G401.6 (cell line): ENCODE measurements around the gene GNG13.

ENCODE experiments used
- FAIRE-seq: peaks from 2 replicates; lab custom pipeline; 2012; peaks lifted over from hg19 to GRCh38; lab: Jason Lieb, UNC

The GNG13 gene

GRCh38 chr16:813204-813915, 12.8 kb upstream of the GNG13 start:
- no peak for FAIRE-seq

DNA sequence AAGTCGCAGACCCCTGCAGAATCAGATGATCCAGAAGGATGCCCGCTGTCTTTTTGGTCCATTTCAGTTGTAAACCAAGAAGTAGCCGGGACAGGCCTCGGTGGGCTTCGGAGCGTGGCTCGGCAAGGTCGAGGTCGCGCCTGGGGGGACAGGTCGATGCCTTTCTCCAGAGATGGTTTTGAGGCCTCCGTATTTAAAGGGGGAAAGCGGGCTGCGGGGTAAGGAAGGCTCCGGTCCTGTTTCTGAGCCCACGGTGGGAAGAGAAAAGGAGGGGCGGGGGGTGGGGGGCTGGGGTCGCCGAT, 7.5 kb upstream of the GNG13 start:
- FAIRE-seq = no peak

DNA sequence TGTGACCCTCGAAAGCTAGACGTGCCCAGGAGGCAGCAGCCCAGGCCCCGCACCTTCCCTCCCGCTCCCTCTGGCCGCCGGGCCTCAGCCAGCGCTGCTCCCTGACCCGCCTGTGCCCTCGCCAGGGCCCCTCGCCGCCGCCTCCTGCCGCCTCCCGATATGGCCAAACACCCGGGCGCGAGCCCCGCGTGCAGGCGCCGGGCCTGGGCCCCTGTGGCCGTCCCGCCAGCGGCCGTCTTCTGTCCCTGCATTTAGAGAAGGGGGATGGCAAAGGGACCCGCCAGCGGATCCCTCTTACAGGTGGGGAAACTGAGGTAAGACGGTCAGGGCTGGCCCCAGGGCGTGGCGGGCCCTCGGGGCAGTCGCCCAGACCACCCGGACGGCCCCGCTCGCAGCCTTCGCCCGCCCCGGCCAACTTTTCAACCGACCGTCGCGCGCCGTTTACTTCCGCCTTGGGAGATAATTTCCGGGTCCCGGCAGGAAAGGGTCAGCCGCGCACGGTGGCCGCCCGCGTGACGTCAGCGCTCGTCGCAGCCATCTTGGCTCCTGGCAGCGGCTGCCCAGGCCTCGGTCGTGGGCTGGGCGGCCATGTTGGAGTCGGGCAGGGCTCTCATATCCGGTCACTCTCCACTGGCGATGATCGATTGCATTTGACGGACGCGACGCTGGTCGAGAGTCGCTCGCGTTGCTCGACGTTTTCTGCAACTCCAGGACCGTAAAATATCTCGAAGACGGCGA, 7.0 kb upstream of the GNG13 start:
- peak; percentile 40 for FAIRE-seq

DNA sequence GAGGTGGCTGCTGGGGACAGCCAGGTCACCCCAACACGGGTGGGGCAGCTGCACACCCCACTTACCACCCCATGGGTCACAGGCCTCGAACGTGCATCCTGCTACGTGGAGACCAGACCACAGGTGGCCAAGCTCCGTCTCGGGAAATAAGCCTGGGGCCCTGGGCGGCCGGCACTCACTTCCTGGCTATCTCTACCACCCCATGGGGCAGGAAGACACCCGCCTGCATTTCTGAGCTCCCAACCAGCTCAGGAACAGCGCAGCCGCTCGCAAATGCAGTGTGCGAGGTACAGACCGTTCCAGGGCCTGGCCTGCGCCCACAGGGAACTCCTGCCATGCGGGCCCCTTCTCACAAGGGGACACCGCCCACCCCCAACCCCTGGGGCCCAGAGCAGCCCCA, 4.9 kb upstream of the GNG13 start:
- no peak for FAIRE-seq

GRCh38 chr16:804193-805048, 3.9 kb upstream of the GNG13 start:
- FAIRE-seq = no peak

DNA sequence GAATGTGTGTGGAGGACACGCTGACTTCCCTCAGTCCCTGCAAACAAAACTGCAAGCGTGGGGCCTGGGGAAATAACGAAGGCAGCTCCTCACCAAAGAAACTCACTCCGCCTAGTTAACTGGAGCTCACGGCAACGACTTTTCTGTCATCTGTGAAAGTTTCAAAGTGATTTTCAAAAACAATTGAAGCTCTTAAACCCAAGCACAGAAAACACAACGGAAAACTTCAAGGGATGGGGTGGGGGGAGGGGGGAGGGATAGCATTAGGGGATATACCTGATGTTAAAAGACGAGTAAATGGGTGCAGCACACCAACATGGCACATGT, 3.2 kb upstream of the GNG13 start:
- FAIRE-seq = no peak

- FAIRE-seq = no peak
Observed at GRCh38 chr16:802914-803753, 2.6 kb upstream of the GNG13 start.

DNA sequence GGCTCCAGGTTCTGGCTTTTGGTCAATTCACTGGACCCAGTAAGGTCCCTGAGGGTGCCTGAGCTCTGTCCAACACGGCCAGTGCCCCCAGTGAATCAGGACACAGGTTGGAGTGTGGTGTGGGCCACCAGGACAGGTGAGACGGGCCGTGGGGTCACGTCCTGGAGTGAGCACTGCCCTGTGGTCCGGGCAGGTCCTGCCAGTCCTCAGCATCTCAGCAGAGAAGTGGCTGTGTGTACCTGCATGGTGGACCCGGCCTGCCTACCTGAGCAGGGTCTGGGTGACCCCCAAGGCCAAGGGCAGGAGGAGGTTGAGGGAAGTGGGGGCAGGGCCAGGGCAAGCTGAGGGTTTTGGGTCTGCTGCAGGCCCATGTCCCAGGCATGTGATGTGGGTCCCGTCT, 1.9 kb upstream of the GNG13 start:
- FAIRE-seq = no peak

DNA sequence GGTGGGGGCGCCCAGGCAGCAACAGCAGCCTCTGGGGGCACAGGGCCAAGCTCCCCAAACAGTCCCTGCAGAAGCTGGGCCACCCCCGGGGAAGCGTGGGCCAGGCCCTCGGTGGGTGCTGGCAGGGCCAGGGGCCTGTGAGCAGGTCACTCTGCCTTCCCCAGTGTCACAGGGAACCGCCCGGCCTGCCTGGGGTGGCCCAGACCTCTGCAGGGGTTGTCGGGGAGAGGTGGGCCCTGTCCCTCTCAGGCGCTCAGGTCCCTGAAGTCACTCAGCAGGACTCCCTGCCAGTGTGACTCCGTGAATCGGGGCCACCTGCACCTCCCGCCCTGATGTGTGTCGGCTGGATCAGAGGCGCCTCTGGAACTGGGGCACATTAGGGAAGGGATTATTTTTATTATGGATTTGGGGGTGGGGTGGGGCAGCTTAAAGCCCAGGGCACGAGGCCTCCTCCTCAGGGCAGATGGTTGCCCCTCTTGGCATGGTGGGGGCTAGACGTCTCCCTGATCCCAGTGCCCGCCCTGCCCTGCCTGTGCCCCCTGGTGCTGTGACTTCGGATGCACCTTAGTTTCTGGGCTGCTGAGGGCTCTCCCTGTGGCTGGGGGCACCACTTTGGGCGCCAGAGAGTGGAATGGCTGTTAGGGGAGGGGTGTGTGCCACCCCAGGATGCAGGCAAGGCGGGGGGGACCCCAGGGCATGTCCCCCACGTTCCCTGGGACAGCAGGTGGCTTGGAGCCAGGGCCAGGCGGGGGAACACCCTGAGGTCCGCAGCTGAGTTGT, 1.2 kb upstream of the GNG13 start:
- no peak for FAIRE-seq

GRCh38 chr16:800834-801511, 439 bp upstream of the GNG13 start:
- no peak for FAIRE-seq

DNA sequence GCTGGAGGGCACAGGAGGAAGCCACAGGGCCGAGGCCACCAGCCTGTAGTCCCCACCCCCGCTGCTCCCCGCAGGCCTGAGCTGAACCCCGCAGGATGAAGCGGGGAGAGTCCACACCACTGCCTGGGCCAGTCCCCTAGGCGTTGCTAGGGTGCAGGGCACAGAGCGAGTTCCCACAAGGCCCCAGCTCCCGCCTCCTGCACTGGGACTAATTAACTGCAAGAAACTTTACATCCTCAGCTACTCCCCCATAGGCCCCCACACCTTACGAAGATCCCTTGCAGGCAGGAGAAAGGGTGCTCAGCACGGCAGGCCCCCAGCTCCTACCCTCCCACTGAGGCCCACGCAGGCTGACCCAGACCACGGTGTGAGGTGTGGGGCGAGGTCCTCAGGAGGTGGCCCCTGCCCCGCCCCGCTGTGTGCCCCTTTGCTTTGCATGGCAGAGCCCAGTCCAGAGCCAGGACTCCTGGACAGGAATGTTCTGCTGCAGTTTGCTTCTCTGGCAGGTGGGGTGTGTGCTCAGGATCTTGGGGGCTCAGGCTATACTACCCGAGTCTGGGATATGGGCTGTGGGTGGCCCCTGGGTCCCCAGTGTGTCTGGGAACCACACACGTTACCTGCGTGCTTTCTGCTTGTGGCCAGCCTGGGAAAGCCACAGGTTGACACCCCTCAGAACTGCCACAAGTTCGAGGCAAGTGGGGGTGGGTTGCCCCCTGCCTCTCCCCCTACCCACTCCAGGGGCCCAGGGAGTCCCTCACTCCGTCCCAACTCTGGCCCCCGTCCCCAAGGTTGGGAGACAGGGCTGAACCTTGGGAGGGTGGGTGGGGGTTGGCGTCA, 1.2 kb downstream of the GNG13 start:
- FAIRE-seq = no peak

DNA sequence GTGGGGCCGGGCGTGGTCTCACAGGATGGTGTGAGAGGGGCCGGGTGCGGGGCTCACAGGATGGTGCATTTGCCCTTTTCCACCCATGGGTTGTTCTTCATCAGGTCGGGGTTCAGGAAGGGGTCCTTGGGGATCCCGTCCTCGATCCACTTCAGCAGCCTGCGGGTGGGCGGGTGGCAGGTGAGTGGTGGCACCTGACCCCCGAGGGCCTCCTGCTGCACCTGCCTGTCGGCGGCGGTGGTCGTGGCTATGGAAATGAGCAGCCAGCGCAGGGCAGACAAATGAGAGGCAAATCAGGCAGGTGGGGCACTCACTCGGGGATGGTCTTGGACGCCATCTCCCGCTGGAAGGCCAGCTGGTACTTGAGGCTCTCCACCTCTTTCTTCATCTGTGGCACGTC, 1.9 kb downstream of the GNG13 start:
- no peak for FAIRE-seq

DNA sequence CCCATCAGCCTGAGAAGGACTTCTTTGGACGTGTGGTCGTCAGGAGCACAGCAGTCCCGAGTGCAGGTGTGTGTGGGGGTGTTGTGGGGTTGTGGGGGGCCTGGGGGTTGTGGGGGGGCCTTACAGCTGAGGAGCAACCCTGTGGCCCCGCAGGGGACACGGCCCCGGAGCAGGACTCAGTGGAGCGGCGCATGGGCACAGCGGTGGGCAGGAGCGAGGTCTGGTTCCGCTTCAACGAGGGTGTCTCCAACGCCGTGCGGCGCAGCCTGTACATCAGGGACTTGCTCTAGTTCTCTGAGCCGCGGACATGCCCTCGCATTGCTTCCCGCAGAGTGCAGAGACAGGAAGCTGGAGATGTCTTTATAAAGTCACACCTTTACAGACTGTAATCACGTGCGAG, 2.8 kb downstream of the GNG13 start:
- no peak for FAIRE-seq

- no peak for FAIRE-seq
Observed at GRCh38 chr16:797120-797420, 3.5 kb downstream of the GNG13 start.

GRCh38 chr16:796296-797119, 4.0 kb downstream of the GNG13 start:
- no peak for FAIRE-seq

GRCh38 chr16:795580-796229, 4.8 kb downstream of the GNG13 start:
- no peak for FAIRE-seq

- FAIRE-seq = no peak
Observed at GRCh38 chr16:794853-795466, 5.6 kb downstream of the GNG13 start.

GRCh38 chr16:794091-794822, 6.3 kb downstream of the GNG13 start:
- FAIRE-seq = no peak
